IMR-90 (cell line): ENCODE measurements around the gene SCN4A. TPM values are rescaled to one million over a fixed set of nuclear protein-coding genes. Genes with fewer than 3 reads are reported as not detected.
"Not testable (repeated sequence)": the region's sequence is repeated elsewhere in the genome, so short reads cannot be mapped to it uniquely, and the experiment has no call there.

Experiments used
- ATAC-seq: fragments of 200-7000 bp; cut with Tn5 transposase; 2 replicates; pipeline ENCODE4 v1.9.1; 2020; ENCODE audit warnings: low read depth, mild to moderate bottlenecking, moderate library complexity
- BruUV-seq: library from RNA; stranded (reverse); fragments of 400-500 nt; replicated peaks from 2 replicates; lab custom pipeline; 2021; lab: Mats Ljungman, UMichigan
- CTCF ChIA-PET: fragments of 300-600 bp; formaldehyde crosslinking; extraction: SDS; loops from one replicate; lab custom pipeline; 2021; ENCODE audit warnings: antibody characterized with exemption; lab: Yijun Ruan, JAX
- POLR2A ChIA-PET: fragments of 300-600 bp; sonication (Branson Sonifier 250); formaldehyde crosslinking; loops from one replicate; lab custom pipeline; 2022; ENCODE audit warnings: antibody characterized with exemption; ENCODE audit not compliant: unreplicated experiment; lab: Charles Lee
- DNase-seq: peaks from one replicate; pipeline ENCODE4 v3.0.0; 2013
- H2AFZ ChIP-seq: replicated peaks from 2 replicates; pipeline ENCODE3; 2013; ENCODE audit warnings: low read length, mild to moderate bottlenecking; ENCODE audit not compliant: poor library complexity
- H2AK5ac ChIP-seq: 2 replicates; pipeline ENCODE4 v1.6.1; 2013; ENCODE audit warnings: low read depth, low read length, inconsistent platforms
- H2AK9ac ChIP-seq: replicated peaks from 2 replicates; pipeline ENCODE3; 2013; ENCODE audit warnings: mild to moderate bottlenecking, low read depth, low read length, moderate library complexity; ENCODE audit not compliant: poor library complexity
- H2BK120ac ChIP-seq: 2 replicates; pipeline ENCODE4 v1.6.1; 2013; ENCODE audit warnings: low read depth, low read length, inconsistent platforms
- H2BK15ac ChIP-seq: 3 replicates; pipeline ENCODE4 v1.6.1; 2013; ENCODE audit warnings: low read depth, low read length, inconsistent platforms
- H2BK20ac ChIP-seq: 2 replicates; pipeline ENCODE4 v1.6.1; 2013; ENCODE audit warnings: low read depth, mild to moderate bottlenecking, inconsistent platforms, low read length, moderate library complexity
- H2BK5ac ChIP-seq: 2 replicates; pipeline ENCODE4 v1.6.1; 2013; ENCODE audit warnings: mild to moderate bottlenecking, low read depth, low read length, inconsistent platforms; ENCODE audit not compliant: poor library complexity, severe bottlenecking
- H3K14ac ChIP-seq: replicated peaks from 2 replicates; pipeline ENCODE4 v1.6.1; 2013; ENCODE audit warnings: low read depth, low read length, inconsistent platforms
- H3K18ac ChIP-seq: 2 replicates; pipeline ENCODE4 v1.6.1; 2013; ENCODE audit warnings: low read depth, low read length, control low read depth
- H3K23ac ChIP-seq: 2 replicates; pipeline ENCODE4 v1.6.1; 2013; ENCODE audit warnings: low read depth, low read length, inconsistent platforms
- H3K27ac ChIP-seq: 2 replicates; pipeline ENCODE4 v1.5.1; 2013; ENCODE audit warnings: mild to moderate bottlenecking, control low read depth, low read length; ENCODE audit not compliant: insufficient read depth
- H3K27me3 ChIP-seq: 2 replicates; pipeline ENCODE4 v1.6.1; 2013; ENCODE audit warnings: low read length; ENCODE audit not compliant: control insufficient read depth, insufficient read depth
- H3K36me3 ChIP-seq: 2 replicates; pipeline ENCODE4 v1.6.1; 2013; ENCODE audit warnings: low read length, mixed read lengths; ENCODE audit not compliant: control insufficient read depth, insufficient read depth
- H3K4ac ChIP-seq: 2 replicates; pipeline ENCODE4 v1.6.1; 2013; ENCODE audit warnings: low read depth, low read length, inconsistent platforms
- H3K4me1 ChIP-seq: 2 replicates; pipeline ENCODE4 v1.6.1; 2013; ENCODE audit warnings: low read length, mixed read lengths; ENCODE audit not compliant: control insufficient read depth, insufficient read depth
- H3K4me2 ChIP-seq: 2 replicates; pipeline ENCODE4 v1.6.1; 2013; ENCODE audit warnings: low read depth, mild to moderate bottlenecking, control low read depth, low read length, moderate library complexity
- H3K4me3 ChIP-seq: 2 replicates; pipeline ENCODE4 v1.5.1; 2013; ENCODE audit warnings: low read depth, mild to moderate bottlenecking, control low read depth, low read length, moderate library complexity; ENCODE audit not compliant: insufficient read depth
- H3K56ac ChIP-seq: 2 replicates; pipeline ENCODE4 v1.6.1; 2013; ENCODE audit warnings: low read length, inconsistent platforms; ENCODE audit not compliant: insufficient read depth; ENCODE audit errors: extremely low read depth
- H3K79me1 ChIP-seq, 2 experiments: 2 replicates each; pipeline ENCODE4 v1.6.1; 2013; ENCODE audit warnings: low read length in 2 of 2, inconsistent platforms in 1 of 2, low read depth in 1 of 2
- H3K9ac ChIP-seq: 2 replicates; pipeline ENCODE4 v1.6.1; 2013; ENCODE audit warnings: low read depth, low read length, control low read depth
- H3K9me1 ChIP-seq: 2 replicates; pipeline ENCODE4 v1.6.1; 2013; ENCODE audit warnings: low read length, inconsistent platforms; ENCODE audit not compliant: insufficient read depth
- H3K9me3 ChIP-seq: 2 replicates; pipeline ENCODE4 v1.6.1; 2013; ENCODE audit warnings: low read length; ENCODE audit not compliant: control insufficient read depth, insufficient read depth
- H4K20me1 ChIP-seq: 2 replicates; pipeline ENCODE4 v1.6.1; 2013; ENCODE audit warnings: low read length, inconsistent platforms; ENCODE audit not compliant: insufficient read depth
- H4K5ac ChIP-seq: 2 replicates; pipeline ENCODE4 v1.6.1; 2013; ENCODE audit warnings: mild to moderate bottlenecking, low read depth, low read length, control low read depth
- H4K8ac ChIP-seq, 2 experiments: 2 replicates each; pipeline ENCODE4 v1.6.1; 2013; ENCODE audit warnings: low read depth in 2 of 2, low read length in 2 of 2, control low read depth in 1 of 2, inconsistent platforms in 1 of 2
- H4K91ac ChIP-seq: 2 replicates; pipeline ENCODE4 v1.6.1; 2013; ENCODE audit warnings: low read depth, low read length, inconsistent platforms; ENCODE audit not compliant: insufficient read depth
- FOS ChIP-seq: fragments of 150-350 bp; IDR thresholded peaks from 2 replicates; pipeline ENCODE4 v1.6.1; 2016; ENCODE audit warnings: low read depth, low read length
- POLR2A ChIP-seq: IDR thresholded peaks from 2 replicates; pipeline ENCODE4 v1.6.1; 2012; ENCODE audit warnings: mild to moderate bottlenecking, low read depth, low read length
- RFX5 ChIP-seq: IDR thresholded peaks from 2 replicates; pipeline ENCODE4 v1.8.0; 2012; ENCODE audit warnings: low read depth, mild to moderate bottlenecking, low read length, moderate library complexity
- WGBS, 2 experiments: methylation state at CpG; one replicate each; pipeline versions ENCODE4 v1.1.5 to v1.1.7; 2013; ENCODE audit warnings: missing lambda C conversion rate in 2 of 2; ENCODE audit not compliant: insufficient read length in 1 of 2; ENCODE audit errors: extremely low coverage in 2 of 2; 5-methylcytosine and 5-hydroxymethylcytosine counted together
- dilution Hi-C: fragments of 300-500 bp; cut with HindIII; formaldehyde crosslinking; loops from one replicate; pipeline ENCODE4 v1.14.3; 2018; ENCODE audit warnings: low sequenced_read_pairs; ENCODE audit not compliant: unreplicated experiment
- in situ Hi-C: fragments of 300-500 bp; cut with MboI; formaldehyde crosslinking; loops from 3 replicates; pipeline ENCODE4 v1.14.3; 2019; ENCODE audit warnings: low sequenced_read_pairs, inconsistent platforms, mixed read lengths
- intact Hi-C: fragments of 100-400 bp; cut with micrococcal nuclease; formaldehyde crosslinking; loops from 2 replicates; pipeline ENCODE4 v1.10.0; 2022
- polyA plus RNA-seq, 3 experiments: library from polyadenylated mRNA; depleted of rRNA; stranded (reverse); fragments of >200 nt; gene quantifications; 2 replicates each; pipeline ENCODE4 v1.2.3, GENCODE V29; 2012; ENCODE audit warnings: low replicate concordance in 1 of 3
- total RNA-seq: library from RNA; depleted of rRNA; stranded (reverse); fragments of >200 nt; gene quantifications from 2 replicates; pipeline ENCODE4 v1.2.3, GENCODE V29; 2012

SCN4A gene
- total and polyA plus RNA-seq, 2 of the 4 experiments (the other 2 are of a cell fraction) = not detected

DNA sequence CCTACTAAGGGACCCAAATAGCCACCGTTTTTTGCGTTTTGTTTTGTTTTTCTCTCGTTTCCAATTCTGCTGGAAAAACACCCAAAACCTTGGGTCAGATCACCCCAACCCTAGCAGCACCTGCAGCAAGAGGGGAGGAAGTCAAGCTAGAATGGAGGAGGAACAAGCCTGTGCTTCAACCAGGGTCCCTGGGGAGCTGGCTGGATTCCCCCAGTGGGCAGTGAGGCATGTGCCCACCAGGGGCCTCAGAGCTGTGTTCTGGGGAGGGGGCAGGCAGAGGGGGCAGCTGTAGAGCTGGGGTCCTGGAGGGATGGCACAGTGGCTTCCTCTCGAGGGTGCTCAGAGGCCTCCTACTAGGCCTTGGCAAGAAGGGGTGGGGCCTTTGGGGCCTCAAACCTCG is 47.1 kb downstream of the SCN4A start:
- no peak overlapping the region for H3K4me3 ChIP-seq
- no peak overlapping the region for H3K23ac ChIP-seq
- no peak overlapping the region for H2AK5ac ChIP-seq
- H2BK20ac ChIP-seq = no peak overlapping the region
- intact Hi-C loops (no loop called here), in situ Hi-C loops (no loop called here), dilution Hi-C loops (no loop called here)
- no peak overlapping the region for H4K8ac ChIP-seq
- H3K4ac ChIP-seq = no peak overlapping the region
- CTCF ChIA-PET = no interaction called here
- no peak overlapping the region for H2BK120ac ChIP-seq
- no peak overlapping the region for H2BK5ac ChIP-seq
- H3K27me3 ChIP-seq = peaks cover 15% of the 10 kb centered on the region
- WGBS, 2 experiments = no CpG with 5 or more reads among the region's 5 CpGs
- no peaks in the 10 kb centered on the region for H3K9me3 ChIP-seq
- no peak overlapping the region for H3K56ac ChIP-seq
- no peak overlapping the region for H3K4me2 ChIP-seq
- H4K20me1 ChIP-seq = no peaks in the 10 kb centered on the region
- H3K4me1 ChIP-seq = no peaks in the 10 kb centered on the region
- no peak overlapping the region for H2AFZ ChIP-seq
- no peak overlapping the region for H3K9ac ChIP-seq
- H3K79me1 ChIP-seq = no peaks in the 10 kb centered on the region
- no peaks in the 10 kb centered on the region for H3K9me1 ChIP-seq
- DNase-seq (no peak), ATAC-seq (no peak)
- POLR2A ChIA-PET = no interaction called here
- H3K14ac ChIP-seq = no peak overlapping the region
- no TSS peak for BruUV-seq
- no peak overlapping the region for H2BK15ac ChIP-seq
- no peak overlapping the region for H2AK9ac ChIP-seq
- H4K5ac ChIP-seq = no peak overlapping the region
- no peaks in the 10 kb centered on the region for H3K36me3 ChIP-seq
- no peak for TF ChIP-seq RFX5
- TF ChIP-seq POLR2A = no peak
- TF ChIP-seq FOS = no peak
- no peak overlapping the region for H3K27ac ChIP-seq
- no peak overlapping the region for H3K18ac ChIP-seq
- no peak overlapping the region for H4K91ac ChIP-seq

DNA sequence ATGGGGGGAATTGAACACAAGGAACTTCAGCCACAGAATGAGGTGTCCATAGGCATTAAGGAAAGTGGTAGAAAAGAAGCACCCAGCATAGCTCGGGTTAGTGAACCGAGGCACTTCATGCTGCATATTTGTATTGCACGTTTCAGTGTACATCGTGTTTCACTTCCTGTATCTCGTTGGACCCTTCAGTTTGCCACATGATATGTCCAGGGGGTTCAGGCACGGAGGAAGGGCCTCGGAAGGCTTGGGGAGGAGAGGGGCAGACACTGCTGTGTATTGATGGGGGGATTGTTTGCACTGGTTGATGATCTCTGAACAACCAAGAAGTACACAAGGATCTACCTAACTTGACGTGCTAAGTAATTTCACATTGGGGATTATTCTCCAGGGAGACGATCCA is 50.3 kb downstream of the SCN4A start:
- BruUV-seq, intact Hi-C loops, H2BK15ac ChIP-seq, POLR2A ChIA-PET, H3K4me2 ChIP-seq, H3K14ac ChIP-seq, H3K9me3 ChIP-seq, H4K5ac ChIP-seq, H3K56ac ChIP-seq, H3K9me1 ChIP-seq, H4K8ac ChIP-seq, H3K4me1 ChIP-seq, H3K4ac ChIP-seq, H2BK120ac ChIP-seq, H2AK9ac ChIP-seq, H3K36me3 ChIP-seq, in situ Hi-C loops, H3K4me3 ChIP-seq, H3K27ac ChIP-seq, ATAC-seq, DNase-seq, H2AK5ac ChIP-seq, H3K9ac ChIP-seq, H4K20me1 ChIP-seq, dilution Hi-C loops, H3K23ac ChIP-seq, H2BK20ac ChIP-seq, H2AFZ ChIP-seq, H4K91ac ChIP-seq, H3K18ac ChIP-seq, H3K79me1 ChIP-seq, H2BK5ac ChIP-seq: not testable (repeated sequence)
- 61% methylated on average over 4 of the region's 9 CpGs; no CpG with 5 or more reads in 1 of the 2 experiments for WGBS, 2 experiments
- CTCF ChIA-PET = interaction anchor here (0.7 kb wide), 1 partner anchor 24 kb away, joined by 3 read pairs; no protein-coding TSS in a partner anchor
- peaks cover 20% of the 10 kb centered on the region for H3K27me3 ChIP-seq
